DMS53 treated with DMSO at 0.1 percent for 48 hours (cell line): ENCODE measurements around the gene SMAP1.

ENCODE experiments used
- DNase-seq: peaks from one replicate; lab custom pipeline; 2025; ENCODE audit not compliant: unreplicated experiment; lab: John Stamatoyannopoulos, UW

Gene SMAP1

DNA sequence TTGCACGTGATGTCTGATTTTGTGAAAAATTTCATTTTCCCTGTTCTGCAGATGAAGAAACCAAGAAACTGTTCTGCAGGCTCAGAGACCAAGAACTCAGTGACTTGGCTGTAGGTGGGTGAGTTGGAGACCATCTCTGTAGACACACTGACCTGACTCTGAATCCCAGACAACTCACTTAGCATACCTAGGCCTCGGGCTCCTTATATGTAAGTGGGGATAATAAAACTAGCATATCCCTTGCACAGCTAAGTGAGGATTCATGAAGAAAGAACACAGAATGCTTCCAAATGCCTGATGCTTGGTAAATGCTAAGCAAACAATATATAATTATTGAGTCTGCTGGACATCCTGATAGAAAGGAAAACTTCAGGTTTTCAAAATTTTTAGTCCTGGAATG, 218.4 kb downstream of the SMAP1 start:
- DNase-seq = no peak

DNA sequence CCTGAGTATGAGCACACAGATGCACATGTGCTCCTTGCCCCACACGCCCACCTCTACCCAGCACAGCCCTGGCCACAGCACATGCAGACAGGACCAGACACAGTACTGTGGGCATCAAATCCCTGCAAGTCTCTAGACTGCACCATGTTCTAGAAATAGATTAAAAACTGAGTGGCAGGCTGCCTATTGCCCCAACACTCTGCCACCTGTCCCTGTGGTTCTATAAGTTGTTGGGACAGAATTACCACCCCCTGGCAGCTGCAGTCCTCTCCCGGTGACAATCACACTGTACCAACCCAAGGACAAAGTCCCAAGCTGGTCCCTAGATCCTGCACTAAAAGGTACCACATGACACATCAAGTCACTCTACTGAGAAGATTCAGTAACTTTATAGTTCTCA, 219.0 kb downstream of the SMAP1 start:
- DNase-seq = no peak

DNA sequence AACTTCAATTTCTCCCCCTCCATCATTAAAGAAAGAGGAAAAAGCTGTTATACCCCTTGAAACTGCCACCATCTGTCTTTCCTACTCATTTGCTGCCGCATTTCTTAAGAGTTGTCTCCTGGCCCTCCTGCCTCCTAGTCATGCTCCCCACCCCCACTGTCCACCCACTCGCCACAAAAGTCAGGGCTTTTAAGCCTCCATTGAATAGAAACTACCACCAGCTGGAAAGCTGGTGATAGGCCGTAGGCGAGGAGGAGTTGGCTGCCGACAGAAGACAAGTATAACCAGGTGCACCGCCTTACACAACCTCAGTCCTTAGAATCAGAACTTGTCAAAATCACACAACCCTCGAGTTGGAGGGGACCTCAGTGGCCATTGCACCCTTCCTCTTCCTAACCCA, 221.6 kb downstream of the SMAP1 start:
- no peak for DNase-seq

DNA sequence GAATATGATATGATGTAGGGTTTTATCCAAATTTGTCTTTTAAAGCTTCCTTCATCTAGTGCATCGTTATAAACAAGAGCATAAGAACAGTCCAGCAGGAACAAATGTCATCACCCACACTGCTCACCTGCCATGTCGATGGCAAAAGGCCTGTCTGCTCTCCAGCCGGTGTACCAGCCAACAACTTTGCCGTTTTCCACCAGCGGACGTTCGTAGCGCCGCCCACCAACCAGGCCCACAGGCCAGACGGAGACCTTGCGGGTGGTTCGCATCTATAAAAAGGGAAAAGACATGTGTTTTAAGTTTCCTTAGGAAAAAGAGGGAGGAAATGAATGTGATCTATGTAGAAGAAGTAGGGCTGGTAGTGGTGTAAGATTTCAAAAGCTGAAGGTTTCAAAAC, 226.3 kb downstream of the SMAP1 start:
- DNase-seq = no peak

DNA sequence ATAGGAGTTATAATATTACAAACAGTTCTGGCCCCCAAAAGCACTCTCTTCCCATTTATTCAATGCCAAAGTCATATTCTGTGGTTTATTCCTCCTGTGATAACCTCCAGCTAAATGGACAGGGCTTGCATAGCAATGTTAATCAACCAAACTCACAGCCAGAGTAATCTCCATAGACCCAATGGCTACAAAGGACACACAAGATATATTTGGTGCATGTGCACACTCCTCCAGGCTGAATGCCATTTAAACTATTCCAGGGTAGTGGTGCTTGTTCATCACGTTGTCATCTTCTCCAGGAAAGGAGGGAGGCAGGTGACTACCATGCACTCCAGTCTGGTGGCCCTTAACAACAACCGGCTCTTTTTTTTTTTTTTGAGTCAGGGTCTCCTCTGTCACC, 232.4 kb downstream of the SMAP1 start:
- DNase-seq = no peak

DNA sequence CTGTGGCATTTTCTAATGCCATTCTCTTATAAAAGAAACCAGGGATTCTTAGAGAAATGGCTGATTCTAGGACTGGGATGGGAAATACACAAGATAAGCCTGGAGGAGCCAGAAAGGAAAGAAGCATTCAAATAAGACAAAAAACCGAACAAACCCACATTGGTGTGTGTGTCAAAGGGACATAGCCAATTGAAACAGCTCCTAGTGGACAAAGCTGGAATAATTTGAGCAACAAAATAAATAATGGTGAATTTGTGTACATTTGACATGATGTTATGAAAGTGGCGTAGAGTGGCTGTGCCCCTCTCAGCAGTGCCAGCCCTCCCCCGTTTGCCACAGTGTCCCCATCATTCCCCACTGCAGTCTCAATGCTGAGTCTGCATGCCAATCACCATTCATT, 233.6 kb downstream of the SMAP1 start:
- no peak for DNase-seq

DNA sequence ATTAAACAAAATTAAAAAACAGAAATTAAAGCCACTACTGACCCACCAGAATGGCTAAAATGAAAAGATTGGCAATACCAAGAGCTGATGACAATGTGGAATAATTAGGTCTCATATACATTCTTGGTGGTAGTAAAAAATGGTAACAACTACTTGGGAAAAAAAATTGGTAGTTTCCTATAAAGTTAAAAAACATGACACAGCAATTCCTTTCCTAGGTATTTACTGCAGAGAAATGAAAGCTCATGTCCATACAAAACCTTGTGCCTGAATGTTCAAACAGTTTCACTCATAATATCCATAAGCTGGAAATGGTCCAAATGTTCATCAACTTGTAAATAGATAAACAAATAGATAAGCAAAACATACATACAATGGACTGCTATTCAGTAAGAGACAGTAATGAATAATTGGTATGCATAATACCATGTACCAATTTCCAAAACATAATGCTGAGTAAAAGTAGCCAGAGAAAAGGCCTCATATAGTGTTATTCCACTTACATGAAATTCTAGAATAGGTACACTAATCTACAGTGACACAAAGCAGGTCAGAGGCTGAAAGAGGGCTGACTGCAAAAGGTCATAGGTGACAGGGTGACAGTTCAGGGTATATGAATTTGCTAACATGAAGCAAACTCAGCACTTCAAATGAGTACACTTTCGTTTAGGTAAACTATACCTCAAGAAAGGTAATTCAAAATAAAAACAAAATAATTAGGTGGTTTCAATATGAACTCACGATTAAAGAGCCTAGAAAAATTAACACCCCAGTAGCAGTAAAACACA, 236.2 kb downstream of the SMAP1 start:
- DNase-seq = no peak

DNA sequence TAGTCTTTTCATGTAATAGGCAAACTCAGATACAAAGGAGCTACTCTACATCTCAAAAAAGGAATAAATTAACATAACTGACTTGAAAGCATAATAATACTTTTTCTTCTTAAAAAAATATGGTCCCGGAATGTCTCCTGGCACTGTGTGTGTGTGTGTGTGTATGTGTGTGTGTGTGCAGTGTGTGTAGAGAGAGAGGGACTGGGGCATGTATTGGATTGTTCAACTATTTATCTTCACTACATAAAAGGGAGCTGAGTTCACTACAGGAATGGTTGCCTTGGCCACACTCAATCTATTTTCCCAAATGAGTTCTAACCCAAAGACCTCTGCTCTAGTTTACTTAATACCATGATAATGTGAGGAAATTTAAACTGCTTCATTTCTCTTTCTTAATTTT, 238.1 kb downstream of the SMAP1 start:
- DNase-seq = no peak
